HEK293 (cell line): ENCODE measurements around the gene CNIH3.
A peak's percentile ranks its signal among the peaks of the same experiment; 100 is the strongest.

ENCODE experiments used
- GLI4 ChIP-seq: fragments of 450-650 bp; formaldehyde crosslinking; IDR thresholded peaks from 2 replicates; pipeline ENCODE4 v1.5.1; 2016; ENCODE audit warnings: missing biosample characterization, missing genetic modification characterization
- MYNN ChIP-seq: fragments of 450-650 bp; formaldehyde crosslinking; IDR thresholded peaks from 2 replicates; pipeline ENCODE4 v1.5.1; 2016; ENCODE audit warnings: missing biosample characterization, missing genetic modification characterization, borderline replicate concordance
- ZFP3 ChIP-seq: fragments of 450-650 bp; formaldehyde crosslinking; IDR thresholded peaks from 2 replicates; pipeline ENCODE4 v1.5.1; 2016; ENCODE audit warnings: low read depth, missing biosample characterization, missing genetic modification characterization
- ZIC2 ChIP-seq: fragments of 450-650 bp; formaldehyde crosslinking; IDR thresholded peaks from 2 replicates; pipeline ENCODE4 v1.5.1; 2016; ENCODE audit warnings: missing biosample characterization, missing genetic modification characterization
- ZNF157 ChIP-seq: fragments of 450-650 bp; formaldehyde crosslinking; IDR thresholded peaks from 2 replicates; pipeline ENCODE4 v1.5.1; 2016; ENCODE audit warnings: missing biosample characterization, missing genetic modification characterization
- ZNF248 ChIP-seq: fragments of 450-650 bp; formaldehyde crosslinking; IDR thresholded peaks from 2 replicates; pipeline ENCODE4 v1.5.1; 2017; ENCODE audit warnings: missing biosample characterization, missing genetic modification characterization
- ZNF266 ChIP-seq: fragments of 450-650 bp; formaldehyde crosslinking; IDR thresholded peaks from 2 replicates; pipeline ENCODE4 v1.5.1; 2016; ENCODE audit warnings: missing biosample characterization, missing genetic modification characterization, low read depth
- ZNF335 ChIP-seq: fragments of 450-650 bp; formaldehyde crosslinking; conservative IDR thresholded peaks from 2 replicates; pipeline ENCODE4 v1.5.1; 2016; ENCODE audit warnings: missing biosample characterization, missing genetic modification characterization
- ZNF354C ChIP-seq: fragments of 450-650 bp; formaldehyde crosslinking; IDR thresholded peaks from 2 replicates; pipeline ENCODE4 v1.5.1; 2016; ENCODE audit warnings: missing biosample characterization, missing genetic modification characterization, low read depth, borderline replicate concordance
- ZNF433 ChIP-seq: fragments of 450-650 bp; formaldehyde crosslinking; IDR thresholded peaks from 2 replicates; pipeline ENCODE4 v1.5.1; 2016; ENCODE audit warnings: missing biosample characterization, missing genetic modification characterization, low read depth
- ZNF530 ChIP-seq: fragments of 450-650 bp; formaldehyde crosslinking; IDR thresholded peaks from 2 replicates; pipeline ENCODE4 v1.5.1; 2016; ENCODE audit warnings: low read depth, missing biosample characterization, missing genetic modification characterization
- ZNF548 ChIP-seq: fragments of 450-650 bp; formaldehyde crosslinking; IDR thresholded peaks from 2 replicates; pipeline ENCODE4 v1.5.1; 2016; ENCODE audit warnings: missing biosample characterization, missing genetic modification characterization
- ZNF585B ChIP-seq: fragments of 450-650 bp; formaldehyde crosslinking; IDR thresholded peaks from 2 replicates; pipeline ENCODE4 v1.5.1; 2016; ENCODE audit warnings: missing biosample characterization, missing genetic modification characterization
- ZNF600 ChIP-seq: fragments of 450-650 bp; formaldehyde crosslinking; IDR thresholded peaks from 2 replicates; pipeline ENCODE4 v1.5.1; 2016; ENCODE audit warnings: missing biosample characterization, missing genetic modification characterization
- ZNF660 ChIP-seq: fragments of 450-650 bp; IDR thresholded peaks from 2 replicates; pipeline ENCODE4 v1.5.1; 2018; ENCODE audit warnings: missing biosample characterization, mild to moderate bottlenecking, missing genetic modification characterization
- ZNF776 ChIP-seq: fragments of 450-650 bp; formaldehyde crosslinking; IDR thresholded peaks from 2 replicates; pipeline ENCODE4 v1.5.0; 2017; ENCODE audit warnings: missing biosample characterization, missing genetic modification characterization, borderline replicate concordance
- ZSCAN16 ChIP-seq: fragments of 450-650 bp; formaldehyde crosslinking; IDR thresholded peaks from 2 replicates; pipeline ENCODE4 v1.5.1; 2016; ENCODE audit warnings: missing biosample characterization, missing genetic modification characterization
- TF ChIP-seq, protein P1 (sequence below): fragments of 450-650 bp; formaldehyde crosslinking; IDR thresholded peaks from 2 replicates; pipeline ENCODE4 v1.5.1; 2016; ENCODE audit warnings: missing biosample characterization, missing genetic modification characterization
- TF ChIP-seq, protein P2 (sequence below): sonication (generic); formaldehyde crosslinking; IDR thresholded peaks from 2 replicates; pipeline ENCODE4 v1.8.1; 2022; ENCODE audit warnings: mild to moderate bottlenecking, moderate library complexity, missing genetic modification reagents
- TF ChIP-seq, protein P3 (sequence below): fragments of 450-650 bp; formaldehyde crosslinking; IDR thresholded peaks from 2 replicates; pipeline ENCODE4 v1.5.1; 2016; ENCODE audit warnings: missing biosample characterization, missing genetic modification characterization, borderline replicate concordance
- TF ChIP-seq, protein P4 (sequence below): fragments of 450-650 bp; formaldehyde crosslinking; IDR thresholded peaks from 2 replicates; pipeline ENCODE4 v1.5.1; 2016; ENCODE audit warnings: missing biosample characterization, missing genetic modification characterization
- TF ChIP-seq, protein P5 (sequence below): fragments of 450-650 bp; formaldehyde crosslinking; IDR thresholded peaks from 2 replicates; pipeline ENCODE4 v1.5.1; 2016; ENCODE audit warnings: missing biosample characterization, missing genetic modification characterization
- TF ChIP-seq, protein P6 (sequence below): fragments of 450-650 bp; formaldehyde crosslinking; IDR thresholded peaks from 2 replicates; pipeline ENCODE4 v1.5.1; 2016; ENCODE audit warnings: missing biosample characterization, missing genetic modification characterization

Gene CNIH3

DNA sequence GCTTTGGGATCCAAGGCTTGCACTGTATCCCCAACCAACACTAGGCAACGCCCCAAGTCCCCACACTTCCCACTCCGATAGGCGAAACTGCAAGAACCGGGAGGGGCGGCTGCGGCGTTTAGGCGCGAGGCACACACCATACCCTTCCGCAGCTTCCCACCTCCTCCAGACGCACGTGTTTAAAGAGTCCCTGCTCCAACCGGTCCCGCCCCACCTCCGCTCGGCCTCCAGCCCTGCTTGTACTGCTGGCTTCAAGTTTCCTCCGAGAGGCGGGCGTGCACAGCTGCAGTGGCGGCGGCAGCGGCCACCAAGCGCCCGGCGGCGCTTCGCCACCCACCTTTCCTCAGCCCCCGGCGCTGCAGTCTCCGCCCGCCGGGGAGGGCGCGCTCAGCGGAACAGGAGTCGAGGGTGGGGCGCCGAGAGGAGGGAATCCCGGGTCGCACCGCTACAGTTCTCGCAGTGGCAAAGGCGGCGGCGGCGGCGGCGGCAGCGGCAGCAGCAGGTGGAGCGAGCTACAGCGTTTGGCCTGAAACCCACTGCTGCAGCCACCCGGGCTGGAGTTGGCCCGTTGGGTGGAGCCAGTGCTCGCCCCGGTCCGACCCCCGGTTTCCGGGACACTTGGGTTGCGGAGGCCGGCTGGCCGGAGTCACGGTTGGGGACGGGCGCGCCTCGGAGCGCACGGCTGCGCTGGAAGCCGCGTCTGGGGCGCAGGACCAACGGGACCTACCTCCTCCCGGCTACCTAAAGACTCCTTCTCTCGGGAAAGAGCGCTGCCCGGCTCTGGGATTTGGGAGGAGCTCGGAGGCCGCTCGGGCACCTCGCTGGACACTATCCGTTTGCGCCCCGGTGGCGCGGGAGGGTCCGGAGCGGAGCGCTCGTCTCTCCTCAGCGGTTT lies at the start of gene CNIH3 (continued):
- TF ChIP-seq, protein P1, sequence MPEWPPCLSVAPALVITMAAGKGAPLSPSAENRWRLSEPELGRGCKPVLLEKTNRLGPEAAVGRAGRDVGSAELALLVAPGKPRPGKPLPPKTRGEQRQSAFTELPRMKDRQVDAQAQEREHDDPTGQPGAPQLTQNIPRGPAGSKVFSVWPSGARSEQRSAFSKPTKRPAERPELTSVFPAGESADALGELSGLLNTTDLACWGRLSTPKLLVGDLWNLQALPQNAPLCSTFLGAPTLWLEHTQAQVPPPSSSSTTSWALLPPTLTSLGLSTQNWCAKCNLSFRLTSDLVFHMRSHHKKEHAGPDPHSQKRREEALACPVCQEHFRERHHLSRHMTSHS (tag by site-specific recombination) = no peak; the same call in 1 of the 2 replicates
- TF ChIP-seq ZIC2 (tag by site-specific recombination) (peak; percentile 80), ZNF600 (tag by site-specific recombination) (peak; percentile 97), ZNF248 (tag by site-specific recombination) (no peak), GLI4 (tag by site-specific recombination) (peak; percentile 79; the same call in 1 of the 2 replicates), ZNF776 (tag by site-specific recombination) (no peak; the same call in 1 of the 2 replicates), ZNF530 (tag by site-specific recombination) (0 out of 2 replicates have a peak, but pooled peaks have one; percentile 9), ZNF354C (no peak), ZNF433 (tag by site-specific recombination) (no peak), ZNF660 (tag by site-specific recombination) (peak; percentile 98; the same call in 1 of the 2 replicates), ZNF157 (tag by site-specific recombination) (peak; percentile 72), ZNF548 (tag by site-specific recombination) (peak; percentile 74), ZNF585B (tag by site-specific recombination) (peak; percentile 35; the same call in 1 of the 2 replicates), ZFP3 (tag by site-specific recombination) (peak; percentile 55; the same call in 1 of the 2 replicates), ZNF335 (peak; percentile 96), ZNF266 (tag by site-specific recombination) (no peak), ZSCAN16 (tag by site-specific recombination) (peak; percentile 66), MYNN (tag by site-specific recombination) (peak; percentile 67; the same call in 1 of the 2 replicates)
- TF ChIP-seq, protein P2, sequence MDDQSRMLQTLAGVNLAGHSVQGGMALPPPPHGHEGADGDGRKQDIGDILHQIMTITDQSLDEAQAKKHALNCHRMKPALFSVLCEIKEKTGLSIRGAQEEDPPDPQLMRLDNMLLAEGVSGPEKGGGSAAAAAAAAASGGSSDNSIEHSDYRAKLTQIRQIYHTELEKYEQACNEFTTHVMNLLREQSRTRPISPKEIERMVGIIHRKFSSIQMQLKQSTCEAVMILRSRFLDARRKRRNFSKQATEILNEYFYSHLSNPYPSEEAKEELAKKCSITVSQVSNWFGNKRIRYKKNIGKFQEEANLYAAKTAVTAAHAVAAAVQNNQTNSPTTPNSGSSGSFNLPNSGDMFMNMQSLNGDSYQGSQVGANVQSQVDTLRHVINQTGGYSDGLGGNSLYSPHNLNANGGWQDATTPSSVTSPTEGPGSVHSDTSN (CRISPR knock-in tag) = peak; percentile 86; the same call in 1 of the 2 replicates
- TF ChIP-seq, protein P3, sequence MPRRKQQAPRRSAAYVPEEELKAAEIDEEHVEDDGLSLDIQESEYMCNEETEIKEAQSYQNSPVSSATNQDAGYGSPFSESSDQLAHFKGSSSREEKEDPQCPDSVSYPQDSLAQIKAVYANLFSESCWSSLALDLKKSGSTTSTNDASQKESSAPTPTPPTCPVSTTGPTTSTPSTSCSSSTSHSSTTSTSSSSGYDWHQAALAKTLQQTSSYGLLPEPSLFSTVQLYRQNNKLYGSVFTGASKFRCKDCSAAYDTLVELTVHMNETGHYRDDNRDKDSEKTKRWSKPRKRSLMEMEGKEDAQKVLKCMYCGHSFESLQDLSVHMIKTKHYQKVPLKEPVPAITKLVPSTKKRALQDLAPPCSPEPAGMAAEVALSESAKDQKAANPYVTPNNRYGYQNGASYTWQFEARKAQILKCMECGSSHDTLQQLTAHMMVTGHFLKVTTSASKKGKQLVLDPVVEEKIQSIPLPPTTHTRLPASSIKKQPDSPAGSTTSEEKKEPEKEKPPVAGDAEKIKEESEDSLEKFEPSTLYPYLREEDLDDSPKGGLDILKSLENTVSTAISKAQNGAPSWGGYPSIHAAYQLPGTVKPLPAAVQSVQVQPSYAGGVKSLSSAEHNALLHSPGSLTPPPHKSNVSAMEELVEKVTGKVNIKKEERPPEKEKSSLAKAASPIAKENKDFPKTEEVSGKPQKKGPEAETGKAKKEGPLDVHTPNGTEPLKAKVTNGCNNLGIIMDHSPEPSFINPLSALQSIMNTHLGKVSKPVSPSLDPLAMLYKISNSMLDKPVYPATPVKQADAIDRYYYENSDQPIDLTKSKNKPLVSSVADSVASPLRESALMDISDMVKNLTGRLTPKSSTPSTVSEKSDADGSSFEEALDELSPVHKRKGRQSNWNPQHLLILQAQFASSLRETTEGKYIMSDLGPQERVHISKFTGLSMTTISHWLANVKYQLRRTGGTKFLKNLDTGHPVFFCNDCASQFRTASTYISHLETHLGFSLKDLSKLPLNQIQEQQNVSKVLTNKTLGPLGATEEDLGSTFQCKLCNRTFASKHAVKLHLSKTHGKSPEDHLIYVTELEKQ (tag by site-specific recombination) = peak; percentile 64; the same call in 1 of the 2 replicates
- TF ChIP-seq, protein P4, sequence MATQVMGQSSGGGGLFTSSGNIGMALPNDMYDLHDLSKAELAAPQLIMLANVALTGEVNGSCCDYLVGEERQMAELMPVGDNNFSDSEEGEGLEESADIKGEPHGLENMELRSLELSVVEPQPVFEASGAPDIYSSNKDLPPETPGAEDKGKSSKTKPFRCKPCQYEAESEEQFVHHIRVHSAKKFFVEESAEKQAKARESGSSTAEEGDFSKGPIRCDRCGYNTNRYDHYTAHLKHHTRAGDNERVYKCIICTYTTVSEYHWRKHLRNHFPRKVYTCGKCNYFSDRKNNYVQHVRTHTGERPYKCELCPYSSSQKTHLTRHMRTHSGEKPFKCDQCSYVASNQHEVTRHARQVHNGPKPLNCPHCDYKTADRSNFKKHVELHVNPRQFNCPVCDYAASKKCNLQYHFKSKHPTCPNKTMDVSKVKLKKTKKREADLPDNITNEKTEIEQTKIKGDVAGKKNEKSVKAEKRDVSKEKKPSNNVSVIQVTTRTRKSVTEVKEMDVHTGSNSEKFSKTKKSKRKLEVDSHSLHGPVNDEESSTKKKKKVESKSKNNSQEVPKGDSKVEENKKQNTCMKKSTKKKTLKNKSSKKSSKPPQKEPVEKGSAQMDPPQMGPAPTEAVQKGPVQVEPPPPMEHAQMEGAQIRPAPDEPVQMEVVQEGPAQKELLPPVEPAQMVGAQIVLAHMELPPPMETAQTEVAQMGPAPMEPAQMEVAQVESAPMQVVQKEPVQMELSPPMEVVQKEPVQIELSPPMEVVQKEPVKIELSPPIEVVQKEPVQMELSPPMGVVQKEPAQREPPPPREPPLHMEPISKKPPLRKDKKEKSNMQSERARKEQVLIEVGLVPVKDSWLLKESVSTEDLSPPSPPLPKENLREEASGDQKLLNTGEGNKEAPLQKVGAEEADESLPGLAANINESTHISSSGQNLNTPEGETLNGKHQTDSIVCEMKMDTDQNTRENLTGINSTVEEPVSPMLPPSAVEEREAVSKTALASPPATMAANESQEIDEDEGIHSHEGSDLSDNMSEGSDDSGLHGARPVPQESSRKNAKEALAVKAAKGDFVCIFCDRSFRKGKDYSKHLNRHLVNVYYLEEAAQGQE (tag by site-specific recombination) = peak; percentile 54
- TF ChIP-seq, protein P5, sequence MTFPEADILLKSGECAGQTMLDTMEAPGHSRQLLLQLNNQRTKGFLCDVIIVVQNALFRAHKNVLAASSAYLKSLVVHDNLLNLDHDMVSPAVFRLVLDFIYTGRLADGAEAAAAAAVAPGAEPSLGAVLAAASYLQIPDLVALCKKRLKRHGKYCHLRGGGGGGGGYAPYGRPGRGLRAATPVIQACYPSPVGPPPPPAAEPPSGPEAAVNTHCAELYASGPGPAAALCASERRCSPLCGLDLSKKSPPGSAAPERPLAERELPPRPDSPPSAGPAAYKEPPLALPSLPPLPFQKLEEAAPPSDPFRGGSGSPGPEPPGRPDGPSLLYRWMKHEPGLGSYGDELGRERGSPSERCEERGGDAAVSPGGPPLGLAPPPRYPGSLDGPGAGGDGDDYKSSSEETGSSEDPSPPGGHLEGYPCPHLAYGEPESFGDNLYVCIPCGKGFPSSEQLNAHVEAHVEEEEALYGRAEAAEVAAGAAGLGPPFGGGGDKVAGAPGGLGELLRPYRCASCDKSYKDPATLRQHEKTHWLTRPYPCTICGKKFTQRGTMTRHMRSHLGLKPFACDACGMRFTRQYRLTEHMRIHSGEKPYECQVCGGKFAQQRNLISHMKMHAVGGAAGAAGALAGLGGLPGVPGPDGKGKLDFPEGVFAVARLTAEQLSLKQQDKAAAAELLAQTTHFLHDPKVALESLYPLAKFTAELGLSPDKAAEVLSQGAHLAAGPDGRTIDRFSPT (tag by site-specific recombination) = peak; percentile 93
- TF ChIP-seq, protein P6, sequence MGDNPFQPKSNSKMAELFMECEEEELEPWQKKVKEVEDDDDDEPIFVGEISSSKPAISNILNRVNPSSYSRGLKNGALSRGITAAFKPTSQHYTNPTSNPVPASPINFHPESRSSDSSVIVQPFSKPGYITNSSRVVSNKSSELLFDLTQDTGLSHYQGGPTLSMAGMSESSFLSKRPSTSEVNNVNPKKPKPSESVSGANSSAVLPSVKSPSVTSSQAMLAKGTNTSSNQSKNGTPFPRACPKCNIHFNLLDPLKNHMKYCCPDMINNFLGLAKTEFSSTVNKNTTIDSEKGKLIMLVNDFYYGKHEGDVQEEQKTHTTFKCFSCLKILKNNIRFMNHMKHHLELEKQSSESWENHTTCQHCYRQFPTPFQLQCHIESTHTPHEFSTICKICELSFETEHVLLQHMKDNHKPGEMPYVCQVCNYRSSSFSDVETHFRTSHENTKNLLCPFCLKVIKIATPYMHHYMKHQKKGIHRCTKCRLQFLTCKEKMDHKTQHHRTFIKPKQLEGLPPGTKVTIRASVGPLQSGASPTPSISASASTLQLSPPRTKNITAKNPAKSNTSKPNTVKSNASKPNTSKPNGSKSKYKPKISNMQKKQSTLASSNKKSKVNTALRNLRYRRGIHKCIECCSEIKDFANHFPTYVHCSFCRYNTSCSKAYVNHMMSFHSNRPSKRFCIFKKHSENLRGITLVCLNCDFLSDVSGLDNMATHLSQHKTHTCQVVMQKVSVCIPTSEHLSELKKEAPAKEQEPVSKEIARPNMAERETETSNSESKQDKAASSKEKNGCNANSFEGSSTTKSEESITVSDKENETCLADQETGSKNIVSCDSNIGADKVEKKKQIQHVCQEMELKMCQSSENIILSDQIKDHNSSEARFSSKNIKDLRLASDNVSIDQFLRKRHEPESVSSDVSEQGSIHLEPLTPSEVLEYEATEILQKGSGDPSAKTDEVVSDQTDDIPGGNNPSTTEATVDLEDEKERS = peak; percentile 78; the same call in 1 of the 2 replicates
